ENCODE results near the gene ADAMTS5. TPM values are rescaled to one million over a fixed set of nuclear protein-coding genes. Genes with fewer than 3 reads are reported as not detected.

The ADAMTS5 gene
- polyA plus RNA-seq, 1 donor (not counting 4 experiments of a cell fraction or from before 2014, with no cell fraction given) = 0.01 TPM

GRCh38 chr21:26952374-26953066, 14.4 kb downstream of the ADAMTS5 start:
- TF ChIP-seq EZH2 (IDR thresholded peaks at IDR 0.05; ENCODE audit: low read length) = no peak
- TF ChIP-seq CTCF (optimal IDR thresholded peaks at IDR 0.05 in 1 of 3, IDR thresholded peaks at IDR 0.05 in 1 of 3, conservative IDR thresholded peaks at IDR 0.05 in 1 of 3; ENCODE audit: extremely low read depth in 1 of 3, insufficient read depth in 2 of 3, low read length in 3 of 3) = no peak
- Histone ChIP-seq H3K9me3 (ENCODE audit: control insufficient read depth, low read depth, low read length) (no peaks in the 10 kb centered on the region), H3K79me2 (ENCODE audit: control insufficient read depth, insufficient read depth, low read length) (no peaks in the 10 kb centered on the region), H3K27me3 (ENCODE audit: control insufficient read depth, extremely low read depth, insufficient read depth, low read length) (no peaks in the 10 kb centered on the region), H2AFZ (ENCODE audit: control insufficient read depth, low read length) (no peak overlapping the region), H3K27ac (ENCODE audit: control insufficient read depth, insufficient read depth, low read length) (no peak overlapping the region), H3K4me2 (ENCODE audit: control insufficient read depth, extremely low read depth, insufficient read depth, low read depth, low read length) (no peak overlapping the region), H3K36me3 (ENCODE audit: control insufficient read depth in 2 of 2, extremely low read depth in 1 of 2, insufficient read depth in 2 of 2, low read length in 2 of 2) (no peaks in the 10 kb centered on the region), H3K9me1 (ENCODE audit: control insufficient read depth, extremely low read depth, insufficient read depth, low read length) (no peaks in the 10 kb centered on the region), H4K20me1 (ENCODE audit: control insufficient read depth, extremely low read depth, insufficient read depth, low read length) (no peaks in the 10 kb centered on the region), H3K4me3 (ENCODE audit: control insufficient read depth in 2 of 3, extremely low read depth in 1 of 3, insufficient read depth in 2 of 3, low read depth in 1 of 3, low read length in 3 of 3) (no peak overlapping the region), H3K9ac (ENCODE audit: control insufficient read depth, extremely low read depth, insufficient read depth, low read length) (no peak overlapping the region), H3K4me1 (ENCODE audit: control insufficient read depth, extremely low read depth, insufficient read depth, low read length) (no peaks in the 10 kb centered on the region)
- FAIRE-seq (no peak), DNase-seq (ENCODE audit: low read depth, low spot score) (no peak)
- dilution Hi-C loops (cut with MboI; ENCODE audit: extremely low pct_ligation_motif_present, low sequenced_read_pairs) = no loop called here

- no peak for TF ChIP-seq EZH2 (IDR thresholded peaks at IDR 0.05; ENCODE audit: low read length)
- no peak for TF ChIP-seq CTCF (optimal IDR thresholded peaks at IDR 0.05 in 1 of 3, IDR thresholded peaks at IDR 0.05 in 1 of 3, conservative IDR thresholded peaks at IDR 0.05 in 1 of 3; ENCODE audit: extremely low read depth in 1 of 3, insufficient read depth in 2 of 3, low read length in 3 of 3)
- no peak overlapping the region for H2AFZ ChIP-seq (ENCODE audit: control insufficient read depth, low read length)
- H3K27me3 ChIP-seq (ENCODE audit: control insufficient read depth, extremely low read depth, insufficient read depth, low read length) = peaks cover 4% of the 10 kb centered on the region
- no peaks in the 10 kb centered on the region for H4K20me1 ChIP-seq (ENCODE audit: control insufficient read depth, extremely low read depth, insufficient read depth, low read length)
- no peaks in the 10 kb centered on the region for H3K36me3 ChIP-seq (ENCODE audit: control insufficient read depth in 2 of 2, extremely low read depth in 1 of 2, insufficient read depth in 2 of 2, low read length in 2 of 2)
- no peak overlapping the region for H3K9ac ChIP-seq (ENCODE audit: control insufficient read depth, extremely low read depth, insufficient read depth, low read length)
- FAIRE-seq (no peak), DNase-seq (ENCODE audit: low read depth, low spot score) (no peak)
- H3K27ac ChIP-seq (ENCODE audit: control insufficient read depth, insufficient read depth, low read length) = no peak overlapping the region
- dilution Hi-C loops (cut with MboI; ENCODE audit: extremely low pct_ligation_motif_present, low sequenced_read_pairs) = no loop called here
- H3K79me2 ChIP-seq (ENCODE audit: control insufficient read depth, insufficient read depth, low read length) = no peaks in the 10 kb centered on the region
- no peak overlapping the region for H3K4me2 ChIP-seq (ENCODE audit: control insufficient read depth, extremely low read depth, insufficient read depth, low read depth, low read length)
- no peak overlapping the region for H3K4me3 ChIP-seq (ENCODE audit: control insufficient read depth in 2 of 3, extremely low read depth in 1 of 3, insufficient read depth in 2 of 3, low read depth in 1 of 3, low read length in 3 of 3)
- no peaks in the 10 kb centered on the region for H3K9me1 ChIP-seq (ENCODE audit: control insufficient read depth, extremely low read depth, insufficient read depth, low read length)
- H3K4me1 ChIP-seq (ENCODE audit: control insufficient read depth, extremely low read depth, insufficient read depth, low read length) = no peaks in the 10 kb centered on the region
- H3K9me3 ChIP-seq (ENCODE audit: control insufficient read depth, low read depth, low read length) = no peaks in the 10 kb centered on the region
These were observed 17.1 kb downstream of the ADAMTS5 start for GRCh38 chr21:26949830-26950229.

Measured in keratinocyte (primary cell).